HG02759 (cell line): Measurements from ENCODE around the gene TBX10.

ENCODE experiments used
- ATAC-seq: cut with Tn5 transposase; IDR thresholded peaks from one replicate; pipeline ENCODE4 v1.9.1; 2021; ENCODE audit warnings: mild to moderate bottlenecking, moderate library complexity; ENCODE audit not compliant: unreplicated experiment

Gene TBX10

GRCh38 chr11:67582011-67582410 is 57.6 kb downstream of the TBX10 start:
- ATAC-seq: no peak

- no peak for ATAC-seq
Measured at GRCh38 chr11:67581469-67581868, 58.1 kb downstream of the TBX10 start.
